Mucosa of gallbladder (tissue), 1 donor: Measurements from ENCODE around the gene BCL6. TPM values are rescaled to one million over a fixed set of nuclear protein-coding genes. Genes with fewer than 3 reads are reported as not detected.

ENCODE experiments used
- DNase-seq: peaks from one replicate; pipeline ENCODE4 v3.0.0-alpha.2; 2020; ENCODE audit warnings: low spot score
- total RNA-seq: library from RNA; stranded (reverse); gene quantifications from one replicate; pipeline ENCODE4 v1.2.1, GENCODE V29; 2021
- donor health status: DM: no; HTN: no; CAD: no.

BCL6 gene
- total RNA-seq, 1 donor from 2014 or later = 79.4 TPM

DNA sequence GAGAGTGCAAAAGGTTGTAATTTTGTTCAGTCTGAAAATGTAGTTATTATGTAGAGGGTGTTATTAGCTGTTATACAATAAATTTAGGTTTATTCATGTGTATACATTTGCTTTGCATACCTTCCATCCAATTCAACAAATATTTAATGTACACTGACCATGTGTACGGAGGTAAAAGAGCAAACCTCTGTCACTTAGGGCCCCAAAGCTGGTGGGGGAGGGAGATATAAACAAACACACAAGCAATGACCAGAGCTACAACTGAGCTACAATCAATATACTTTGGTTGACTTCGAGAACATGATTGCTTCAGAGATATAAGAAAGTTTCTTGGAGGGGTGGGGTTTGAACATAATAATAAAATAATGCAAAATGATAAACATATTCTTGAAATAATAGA lies 17.5 kb upstream of the BCL6 start:
- no peak for DNase-seq

DNA sequence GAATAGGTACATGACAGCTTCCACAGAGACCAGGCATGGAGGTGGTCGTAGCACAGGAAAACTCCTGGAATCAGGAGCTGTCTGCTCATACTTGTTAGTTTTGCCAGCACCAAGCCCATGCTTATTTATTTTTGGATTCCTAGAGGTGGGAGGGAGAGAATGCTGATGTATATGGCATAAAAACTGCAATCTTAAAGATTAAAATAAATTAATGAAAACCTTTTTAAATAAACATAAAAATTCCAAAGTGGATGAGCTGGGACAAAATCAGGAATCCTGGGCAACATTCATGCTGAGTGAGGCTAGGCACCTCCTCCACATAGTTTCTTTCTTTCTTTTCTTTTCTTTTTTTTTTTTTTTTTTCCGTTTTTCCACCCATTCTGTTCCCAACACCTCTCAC lies 14.3 kb upstream of the BCL6 start:
- no peak for DNase-seq

DNA sequence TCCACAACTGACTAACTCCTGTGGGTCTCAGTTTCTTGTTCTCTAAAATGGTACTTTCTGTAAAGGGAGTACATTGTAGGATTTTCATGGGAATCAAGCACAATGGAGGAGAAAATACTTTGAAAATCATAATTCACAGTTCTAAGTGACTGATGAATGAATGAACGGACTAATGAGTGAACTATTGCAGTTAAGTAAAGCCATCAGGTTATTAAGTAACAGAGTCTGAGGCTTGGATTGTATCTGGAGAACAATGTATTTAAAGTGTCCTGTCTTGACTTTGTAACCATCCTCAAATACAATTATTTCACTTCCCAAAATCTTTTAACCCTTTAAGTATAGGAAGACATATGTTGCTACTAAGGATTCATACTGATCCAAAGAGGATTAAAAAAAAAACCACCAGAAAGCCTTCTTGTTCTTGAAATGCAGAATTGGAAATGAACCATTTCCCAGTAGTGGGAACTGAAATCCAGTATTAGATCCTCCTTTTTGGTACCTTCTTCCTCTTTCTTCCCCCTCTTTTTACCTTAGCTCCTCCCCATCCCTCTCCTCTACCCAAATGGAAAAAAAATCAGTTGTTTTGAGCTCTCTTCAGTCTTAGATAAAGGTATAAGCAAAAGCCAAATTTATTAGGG lies 13.2 kb upstream of the BCL6 start:
- no peak for DNase-seq

- no peak for DNase-seq
Observed at GRCh38 chr3:187753516-187753915, 8.2 kb upstream of the BCL6 start.

DNA sequence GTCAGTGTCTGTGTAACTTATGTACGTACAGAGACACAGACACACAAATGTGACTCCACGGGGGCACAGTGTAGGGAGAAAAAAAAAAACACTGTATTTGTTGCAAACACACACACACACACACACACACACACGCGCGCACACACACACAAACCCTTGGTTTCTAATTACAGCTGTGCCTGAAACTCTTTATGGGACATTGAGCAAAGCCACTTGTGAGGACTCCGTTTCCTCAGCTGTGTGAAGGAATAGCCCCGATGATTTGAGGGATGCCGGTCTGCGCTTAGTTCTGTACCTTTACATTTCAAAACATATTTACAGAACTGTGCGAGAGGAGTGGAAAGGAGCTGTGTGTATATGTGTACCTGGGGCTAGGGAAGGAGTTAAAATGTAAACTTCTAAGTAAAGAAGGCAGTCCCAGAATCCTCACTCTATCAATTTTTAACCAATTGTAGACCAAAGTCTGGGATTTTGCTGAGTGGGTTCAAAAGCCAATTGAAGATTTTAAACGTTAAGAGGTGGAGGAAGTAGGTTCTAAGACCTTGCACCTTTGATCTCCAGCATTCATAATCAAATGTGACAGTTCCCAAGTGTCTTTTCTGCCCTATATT lies 5.3 kb upstream of the BCL6 start:
- peak; percentile 48 for DNase-seq

DNA sequence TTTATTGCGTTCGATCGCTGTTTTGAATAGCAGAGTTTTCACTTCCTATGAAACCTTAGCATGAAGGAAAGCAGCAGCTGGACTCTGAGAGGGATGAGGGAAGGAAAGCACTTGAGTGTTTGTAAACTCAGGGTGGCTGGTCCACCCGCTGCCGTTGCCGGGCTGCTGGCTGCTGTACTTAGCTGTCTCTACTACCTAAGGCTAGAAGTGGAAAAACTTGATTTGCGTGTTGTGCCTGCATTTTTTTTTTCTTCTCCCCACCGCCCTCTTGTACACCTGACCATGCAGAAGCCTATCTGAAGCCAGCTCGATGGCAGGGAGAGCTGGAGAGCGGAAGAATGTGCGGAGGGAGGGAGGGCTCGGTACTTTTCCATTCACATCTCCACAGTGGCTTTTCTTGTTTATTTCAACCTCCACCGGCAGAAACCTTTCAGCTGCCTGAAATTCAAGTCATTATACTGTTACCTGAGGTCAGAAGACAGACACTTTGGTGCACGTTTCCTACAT lies 4.8 kb upstream of the BCL6 start:
- DNase-seq = peak; percentile 84

GRCh38 chr3:187748050-187748481 lies 2.8 kb upstream of the BCL6 start:
- DNase-seq = peak; percentile 94

DNA sequence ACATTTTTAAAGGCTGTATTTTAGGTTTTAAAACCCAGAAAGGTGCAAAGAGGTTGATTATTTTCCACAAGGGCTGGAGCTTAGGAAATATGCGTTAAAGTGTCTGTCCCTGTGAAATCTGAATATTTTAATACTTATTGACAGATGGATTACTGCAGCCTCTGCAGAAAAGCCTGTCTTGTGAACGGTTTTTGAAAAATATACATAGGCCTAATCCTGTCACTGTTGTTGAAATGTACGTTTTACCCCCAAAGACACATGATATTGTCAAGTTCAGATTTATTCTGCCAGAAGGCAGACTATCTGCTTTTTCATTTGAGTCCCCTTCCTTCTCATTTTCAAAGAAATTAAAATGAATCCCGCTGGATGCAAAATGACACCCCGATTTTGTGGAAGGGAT lies 2.2 kb upstream of the BCL6 start:
- no peak for DNase-seq

DNA sequence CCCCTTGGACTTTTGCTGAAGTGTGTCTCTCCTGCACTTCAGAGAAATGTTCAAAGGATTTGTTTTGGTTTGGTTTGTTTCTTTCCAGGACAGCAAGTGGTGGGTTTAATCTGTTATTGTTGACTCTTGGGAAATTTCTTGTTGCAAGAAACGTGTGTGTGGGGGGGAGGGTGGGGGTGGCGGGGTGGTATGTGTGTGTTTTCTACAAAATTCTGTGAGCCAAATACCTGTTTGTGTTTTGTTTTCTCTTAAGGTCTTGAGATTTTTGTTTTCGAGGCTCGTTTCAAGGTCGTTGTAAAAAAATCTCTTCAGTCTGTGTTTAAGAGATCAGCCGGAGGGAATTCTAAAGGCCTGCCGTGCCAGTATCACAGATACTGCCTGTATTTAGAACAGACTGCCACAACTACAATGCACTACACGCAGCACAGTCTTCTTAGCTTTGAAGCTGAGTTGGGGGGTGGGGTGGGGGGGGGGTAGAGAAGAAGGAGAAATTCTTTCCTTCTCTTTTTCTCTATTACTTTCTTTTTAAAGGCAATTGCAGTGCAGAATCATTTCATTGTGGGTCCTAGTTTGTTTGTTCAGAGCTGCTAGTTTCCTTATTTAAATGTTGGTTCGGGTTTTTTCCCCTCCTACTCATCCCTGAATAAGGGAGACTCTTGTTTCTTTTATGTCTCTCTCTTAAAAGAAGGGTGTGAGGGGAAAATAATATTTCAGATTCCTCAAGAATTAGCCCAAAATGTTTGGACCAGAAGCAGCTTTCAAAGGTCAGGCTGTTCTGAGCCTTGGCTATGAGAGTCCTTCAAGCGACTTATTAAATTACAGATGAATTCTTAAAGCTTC lies 1.4 kb upstream of the BCL6 start:
- no peak for DNase-seq

- no peak for DNase-seq
Observed at GRCh38 chr3:187746059-187746441, 782 bp upstream of the BCL6 start.

DNA sequence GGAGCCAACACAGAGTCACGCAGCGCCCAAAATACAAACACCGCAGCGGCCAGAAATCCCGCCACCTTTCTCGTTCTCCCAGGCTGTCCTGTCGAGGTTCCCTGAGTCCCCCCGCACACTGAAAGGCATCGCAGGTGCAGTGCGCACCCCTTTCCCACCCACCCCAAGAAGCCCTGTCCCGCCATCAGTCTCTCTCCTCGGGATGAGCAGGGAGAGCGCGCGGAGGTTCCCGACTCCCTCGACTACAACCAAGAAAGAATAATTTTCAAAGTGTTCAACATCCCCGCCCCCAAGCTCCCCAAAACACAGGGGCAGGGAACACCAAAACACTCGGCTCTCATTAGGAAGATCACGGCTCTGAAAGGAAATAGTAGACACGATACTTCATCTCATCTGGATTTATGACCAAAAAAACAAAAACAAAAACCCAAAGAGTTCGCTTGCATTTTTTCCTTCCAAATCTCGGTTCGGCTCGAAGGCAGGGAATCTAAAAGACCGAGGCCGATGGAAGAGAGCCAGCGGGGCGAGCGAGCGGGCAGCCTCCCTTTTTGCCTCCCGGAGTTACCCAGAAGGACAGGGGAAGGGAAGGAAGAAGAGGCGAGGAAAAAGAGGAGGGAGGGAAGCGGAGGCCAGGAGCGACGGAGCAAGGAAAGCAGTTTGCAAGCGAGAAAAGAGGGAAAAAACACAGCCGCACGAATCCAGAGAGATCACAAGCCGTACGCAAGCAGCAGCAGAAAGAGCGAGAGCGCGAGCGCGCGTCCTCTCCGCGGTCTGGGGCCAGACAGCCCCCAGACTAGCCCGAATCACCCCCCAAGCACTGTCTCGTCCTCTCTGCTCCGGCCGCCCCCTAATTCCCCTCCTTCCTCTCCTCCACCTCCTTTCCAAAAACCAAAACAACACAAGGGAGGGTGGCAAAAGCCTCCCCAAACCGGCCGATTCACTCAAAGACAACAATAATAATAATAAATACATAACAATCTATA lies 808 bp downstream of the BCL6 start:
- DNase-seq = peak; percentile 56

GRCh38 chr3:187743195-187744141 lies 1.8 kb downstream of the BCL6 start:
- DNase-seq = peak; percentile 40

GRCh38 chr3:187742351-187743171 lies 2.7 kb downstream of the BCL6 start:
- DNase-seq = peak; percentile 28

GRCh38 chr3:187741403-187742350 lies 3.6 kb downstream of the BCL6 start:
- DNase-seq = peak; percentile 78

DNA sequence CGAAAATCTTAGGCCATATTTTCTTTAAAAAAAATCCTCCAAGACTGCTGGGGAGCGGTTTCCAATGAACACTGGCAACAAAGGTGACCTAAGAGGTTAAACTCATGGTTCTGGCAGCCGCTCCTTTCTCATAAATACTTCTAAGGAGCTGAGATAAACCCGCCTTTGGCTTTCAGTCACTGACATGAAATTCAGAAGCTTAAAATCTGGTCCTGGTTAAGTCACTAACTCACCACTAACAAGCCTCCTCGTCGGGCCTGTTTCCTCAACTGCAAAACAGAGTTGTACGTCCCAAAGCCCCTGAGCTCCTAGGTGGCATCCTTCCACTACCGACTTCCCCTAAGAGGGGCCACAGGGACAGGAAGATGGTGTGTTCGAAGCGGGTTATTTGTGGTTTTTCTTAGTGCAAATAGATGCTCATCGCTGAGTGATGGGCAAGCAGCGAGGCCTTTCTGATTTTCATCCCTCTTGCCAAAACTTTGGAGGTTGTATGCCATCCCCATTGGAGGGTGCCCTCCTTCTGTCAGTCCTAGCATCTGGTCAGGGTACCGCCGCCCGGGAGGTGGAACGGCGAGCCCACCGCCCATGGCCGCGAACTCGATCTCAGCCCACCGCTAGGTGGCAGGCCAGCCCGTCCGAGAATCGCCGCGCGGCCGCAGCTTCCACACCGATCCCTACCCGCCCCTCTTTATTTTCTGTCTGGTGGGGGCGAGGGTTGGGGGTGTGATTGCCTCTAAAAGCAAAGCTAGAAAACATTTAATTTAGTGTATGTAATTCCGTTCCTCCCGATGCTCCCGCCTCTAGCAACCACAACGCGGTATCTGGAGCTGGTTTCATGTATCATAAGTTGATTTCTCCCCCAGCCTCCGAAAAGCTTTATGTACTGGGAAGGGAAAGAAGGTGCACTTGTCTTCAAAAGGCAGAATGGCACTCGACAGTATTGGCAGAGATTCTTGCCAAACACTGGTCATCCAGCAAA lies 4.6 kb downstream of the BCL6 start:
- peak; percentile 66 for DNase-seq

DNA sequence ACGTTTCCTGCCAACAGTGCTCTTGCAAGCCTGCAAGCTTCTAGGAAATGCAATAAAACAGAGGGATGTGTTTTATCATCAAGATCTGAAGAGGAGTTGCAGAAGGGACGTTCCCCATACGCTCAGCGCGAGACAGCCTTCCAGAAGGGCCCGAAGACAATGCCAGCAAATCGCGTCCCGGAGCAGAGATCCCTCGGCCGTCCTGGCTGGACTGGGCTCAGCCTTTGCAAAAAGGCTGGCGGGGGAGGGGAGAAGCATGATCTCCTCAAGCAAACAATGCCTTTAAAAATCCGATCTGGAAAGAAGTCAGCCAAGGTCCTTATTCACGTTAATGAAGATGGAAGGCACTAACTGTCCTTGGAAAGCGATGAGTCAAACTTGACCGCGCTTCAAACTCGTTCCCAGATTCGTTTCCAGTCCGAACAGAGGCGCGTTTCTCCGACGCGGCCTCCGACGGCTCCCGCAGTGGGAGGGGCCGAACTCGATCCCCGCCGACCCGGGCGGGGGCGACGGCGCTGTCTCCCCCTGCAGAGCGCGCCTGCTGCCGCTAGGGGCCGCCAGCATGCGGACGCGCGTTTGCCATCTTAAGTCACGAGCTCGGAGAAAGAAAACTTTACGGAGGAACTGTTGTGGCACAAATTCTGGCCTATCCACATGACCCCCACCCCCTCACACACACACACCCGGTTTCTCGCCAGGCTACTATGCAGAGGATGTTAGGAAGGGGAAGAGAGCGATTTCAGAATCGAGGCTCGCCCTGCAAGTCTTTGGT lies 5.5 kb downstream of the BCL6 start:
- DNase-seq = peak; percentile 87
